DOHH2 (cell line): ENCODE data around the gene CDC42.

Source experiments
- CTCF ChIP-seq: fragments of 200-600 bp; sonication (generic); IDR thresholded peaks from one replicate; pipeline ENCODE4 v1.5.1; 2014; ENCODE audit warnings: antibody characterized with exemption, mild to moderate bottlenecking, low read depth, low read length; ENCODE audit not compliant: poor library complexity, severe bottlenecking
- EZH2phosphoT487 ChIP-seq: fragments of 200-600 bp; sonication (generic); IDR thresholded peaks from 2 replicates; pipeline ENCODE4 v1.6.1; 2017; ENCODE audit warnings: borderline replicate concordance, mild to moderate bottlenecking, antibody characterized with exemption, low read length, moderate library complexity, mixed read lengths

GRCh38 chr1:22123071-22123390 lies 70.5 kb downstream of the CDC42 start:
- TF ChIP-seq CTCF (no peak), EZH2phosphoT487 (no peak)
